ENCODE measurements around the gene MAP3K21.

MAP3K21 gene

GRCh38 chr1:233373226-233373625, 45.7 kb downstream of the MAP3K21 start:
- H3K4me3 ChIP-seq (ENCODE audit: low read depth in 1 of 2, low read length in 2 of 2) = no peak overlapping the region
- H3K27ac ChIP-seq (ENCODE audit: low read length) = no peak overlapping the region
- H3K79me2 ChIP-seq (ENCODE audit: insufficient read depth, low read length) = no peaks in the 10 kb centered on the region
- peaks cover 12% of the 10 kb centered on the region for H3K27me3 ChIP-seq (ENCODE audit: insufficient read depth, low read length, poor library complexity)
- no peak for TF ChIP-seq EZH2 (IDR thresholded peaks at IDR 0.05; ENCODE audit: borderline replicate concordance, low read depth, low read length, severe bottlenecking)
- no peak overlapping the region for H3K9ac ChIP-seq (ENCODE audit: low read depth, low read length)
- no peaks in the 10 kb centered on the region for H3K4me1 ChIP-seq (ENCODE audit: insufficient read depth, low read length)
- no peak overlapping the region for H2AFZ ChIP-seq (ENCODE audit: low read depth, low read length)
- H3K4me2 ChIP-seq (ENCODE audit: insufficient read depth, low read length) = no peak overlapping the region
- no peak for ATAC-seq (ENCODE audit: insufficient read depth, low read depth)
- DNase-seq = no peak
- H3K36me3 ChIP-seq (ENCODE audit: insufficient read depth, low read length) = no peaks in the 10 kb centered on the region
- no peaks in the 10 kb centered on the region for H3K9me3 ChIP-seq (ENCODE audit: insufficient read depth, low read length, severe bottlenecking)
- no peaks in the 10 kb centered on the region for H4K20me1 ChIP-seq (ENCODE audit: insufficient read depth, low read length)

- ATAC-seq (ENCODE audit: insufficient read depth, low read depth) = no peak
- DNase-seq = no peak
- no peaks in the 10 kb centered on the region for H3K36me3 ChIP-seq (ENCODE audit: insufficient read depth, low read length)
- peaks cover 14% of the 10 kb centered on the region for H3K27me3 ChIP-seq (ENCODE audit: insufficient read depth, low read length, poor library complexity)
- H3K4me3 ChIP-seq (ENCODE audit: low read depth in 1 of 2, low read length in 2 of 2) = no peak overlapping the region
- H3K27ac ChIP-seq (ENCODE audit: low read length) = no peak overlapping the region
- no peak overlapping the region for H3K9ac ChIP-seq (ENCODE audit: low read depth, low read length)
- no peaks in the 10 kb centered on the region for H4K20me1 ChIP-seq (ENCODE audit: insufficient read depth, low read length)
- TF ChIP-seq EZH2 (IDR thresholded peaks at IDR 0.05; ENCODE audit: borderline replicate concordance, low read depth, low read length, severe bottlenecking) (no peak), CTCF (IDR thresholded peaks at IDR 0.05; ENCODE audit: borderline replicate concordance, extremely low read depth, low read length, poor library complexity, severe bottlenecking) (no peak)
- no peak overlapping the region for H3K4me2 ChIP-seq (ENCODE audit: insufficient read depth, low read length)
- no peaks in the 10 kb centered on the region for H3K79me2 ChIP-seq (ENCODE audit: insufficient read depth, low read length)
- H3K9me3 ChIP-seq (ENCODE audit: insufficient read depth, low read length, severe bottlenecking) = no peaks in the 10 kb centered on the region
- H2AFZ ChIP-seq (ENCODE audit: low read depth, low read length) = no peak overlapping the region
- H3K4me1 ChIP-seq (ENCODE audit: insufficient read depth, low read length) = no peaks in the 10 kb centered on the region
Measured at GRCh38 chr1:233375653-233376052, 48.1 kb downstream of the MAP3K21 start.

- ATAC-seq (ENCODE audit: insufficient read depth, low read depth) = no peak
- Histone ChIP-seq H2AFZ (ENCODE audit: low read depth, low read length) (no peak overlapping the region), H3K79me2 (ENCODE audit: insufficient read depth, low read length) (no peaks in the 10 kb centered on the region), H3K27ac (ENCODE audit: low read length) (no peak overlapping the region), H3K27me3 (ENCODE audit: insufficient read depth, low read length, poor library complexity) (peaks cover 11% of the 10 kb centered on the region), H3K9me3 (ENCODE audit: insufficient read depth, low read length, severe bottlenecking) (no peaks in the 10 kb centered on the region), H3K4me3 (ENCODE audit: low read depth in 1 of 2, low read length in 2 of 2) (no peak overlapping the region), H3K4me2 (ENCODE audit: insufficient read depth, low read length) (no peak overlapping the region), H3K9ac (ENCODE audit: low read depth, low read length) (no peak overlapping the region), H3K36me3 (ENCODE audit: insufficient read depth, low read length) (no peaks in the 10 kb centered on the region), H3K4me1 (ENCODE audit: insufficient read depth, low read length) (no peaks in the 10 kb centered on the region), H4K20me1 (ENCODE audit: insufficient read depth, low read length) (no peaks in the 10 kb centered on the region)
- TF ChIP-seq EZH2 (IDR thresholded peaks at IDR 0.05; ENCODE audit: borderline replicate concordance, low read depth, low read length, severe bottlenecking) (no peak), CTCF (IDR thresholded peaks at IDR 0.05; ENCODE audit: borderline replicate concordance, extremely low read depth, low read length, poor library complexity, severe bottlenecking) (no peak)
- DNase-seq = no peak
Measured at GRCh38 chr1:233376382-233377110, 49.0 kb downstream of the MAP3K21 start.

GRCh38 chr1:233379869-233380438, 52.4 kb downstream of the MAP3K21 start:
- no peaks in the 10 kb centered on the region for H3K4me1 ChIP-seq (ENCODE audit: insufficient read depth, low read length)
- TF ChIP-seq CTCF (IDR thresholded peaks at IDR 0.05; ENCODE audit: borderline replicate concordance, extremely low read depth, low read length, poor library complexity, severe bottlenecking) = no peak
- no peak for TF ChIP-seq EZH2 (IDR thresholded peaks at IDR 0.05; ENCODE audit: borderline replicate concordance, low read depth, low read length, severe bottlenecking)
- no peaks in the 10 kb centered on the region for H3K9me3 ChIP-seq (ENCODE audit: insufficient read depth, low read length, severe bottlenecking)
- no peaks in the 10 kb centered on the region for H4K20me1 ChIP-seq (ENCODE audit: insufficient read depth, low read length)
- no peak overlapping the region for H3K27ac ChIP-seq (ENCODE audit: low read length)
- H3K9ac ChIP-seq (ENCODE audit: low read depth, low read length) = no peak overlapping the region
- H3K27me3 ChIP-seq (ENCODE audit: insufficient read depth, low read length, poor library complexity) = peaks cover 6% of the 10 kb centered on the region
- no peak overlapping the region for H2AFZ ChIP-seq (ENCODE audit: low read depth, low read length)
- ATAC-seq (ENCODE audit: insufficient read depth, low read depth) = no peak
- no peaks in the 10 kb centered on the region for H3K36me3 ChIP-seq (ENCODE audit: insufficient read depth, low read length)
- no peak for DNase-seq
- H3K4me3 ChIP-seq (ENCODE audit: low read depth in 1 of 2, low read length in 2 of 2) = no peak overlapping the region
- no peaks in the 10 kb centered on the region for H3K79me2 ChIP-seq (ENCODE audit: insufficient read depth, low read length)
- no peak overlapping the region for H3K4me2 ChIP-seq (ENCODE audit: insufficient read depth, low read length)
